NCI-H1092 (cell line): ENCODE measurements around the gene TMEM208.

Source experiments
- DNase-seq: peaks from one replicate; lab custom pipeline; 2025; lab: John Stamatoyannopoulos, UW

Gene TMEM208

GRCh38 chr16:67209565-67209964, 17.4 kb upstream of the TMEM208 start:
- no peak for DNase-seq

GRCh38 chr16:67210069-67210937, 16.6 kb upstream of the TMEM208 start:
- DNase-seq: no peak

- DNase-seq: no peak
Measured at GRCh38 chr16:67211674-67212073, 15.3 kb upstream of the TMEM208 start.

- DNase-seq: no peak
Measured at GRCh38 chr16:67212766-67213165, 14.2 kb upstream of the TMEM208 start.

GRCh38 chr16:67213197-67214019, 13.5 kb upstream of the TMEM208 start:
- no peak for DNase-seq

GRCh38 chr16:67215706-67216105, 11.2 kb upstream of the TMEM208 start:
- no peak for DNase-seq

GRCh38 chr16:67216612-67217490, 10.1 kb upstream of the TMEM208 start:
- no peak for DNase-seq

- DNase-seq: no peak
Measured at GRCh38 chr16:67223992-67224391, 2.9 kb upstream of the TMEM208 start.

- no peak for DNase-seq
Measured at GRCh38 chr16:67226295-67226803, 581 bp upstream of the TMEM208 start.

- no peak for DNase-seq
Measured at GRCh38 chr16:67227567-67227921, 614 bp downstream of the TMEM208 start.

- no peak for DNase-seq
Measured at GRCh38 chr16:67228034-67228785, 1.3 kb downstream of the TMEM208 start.

- DNase-seq: no peak
Measured at GRCh38 chr16:67228905-67229304, 2.0 kb downstream of the TMEM208 start.

- no peak for DNase-seq
Measured at GRCh38 chr16:67229906-67230808, 3.2 kb downstream of the TMEM208 start.

GRCh38 chr16:67230809-67231660, 4.1 kb downstream of the TMEM208 start:
- no peak for DNase-seq

- no peak for DNase-seq
Measured at GRCh38 chr16:67233596-67233995, 6.7 kb downstream of the TMEM208 start.

GRCh38 chr16:67234180-67234597, 7.3 kb downstream of the TMEM208 start:
- DNase-seq: no peak

GRCh38 chr16:67235816-67236562, 9.1 kb downstream of the TMEM208 start:
- no peak for DNase-seq
